SK-N-SH (cell line): Measurements from ENCODE around the gene CPNE7.

ENCODE experiments used
- CTCF ChIP-seq: fragments of 200-600 bp; sonication (generic); IDR thresholded peaks from 2 replicates; pipeline ENCODE4 v1.6.1; 2017; ENCODE audit warnings: antibody characterized with exemption, mild to moderate bottlenecking, moderate library complexity
- MAX ChIP-seq: IDR thresholded peaks from 2 replicates; pipeline ENCODE4 v1.4.0; 2012; ENCODE audit warnings: low read depth
- RAD21 ChIP-seq: IDR thresholded peaks from 2 replicates; pipeline ENCODE4 v1.6.1; 2012; ENCODE audit warnings: mild to moderate bottlenecking, low read length
- USF2 ChIP-seq: fragments of 150-350 bp; IDR thresholded peaks from 2 replicates; pipeline ENCODE4 v1.6.1; 2017; ENCODE audit warnings: antibody characterized with exemption, low read length, low read depth, borderline replicate concordance
- YY1 ChIP-seq: IDR thresholded peaks from 2 replicates; pipeline ENCODE4 v1.4.0; 2012; ENCODE audit warnings: low read depth, mild to moderate bottlenecking

- TF ChIP-seq RAD21 (no peak), USF2 (no peak), MAX (no peak), YY1 (no peak), CTCF (no peak)
These were observed 1.6 kb downstream of the CPNE7 start for GRCh38 chr16:89577055-89577759.
